ENCODE measurements around the gene AADAC. TPM values are rescaled to one million over a fixed set of nuclear protein-coding genes. Genes with fewer than 3 reads are reported as not detected.

AADAC gene
- total RNA-seq, 1 experiment from 2014 or later, result not detected

DNA sequence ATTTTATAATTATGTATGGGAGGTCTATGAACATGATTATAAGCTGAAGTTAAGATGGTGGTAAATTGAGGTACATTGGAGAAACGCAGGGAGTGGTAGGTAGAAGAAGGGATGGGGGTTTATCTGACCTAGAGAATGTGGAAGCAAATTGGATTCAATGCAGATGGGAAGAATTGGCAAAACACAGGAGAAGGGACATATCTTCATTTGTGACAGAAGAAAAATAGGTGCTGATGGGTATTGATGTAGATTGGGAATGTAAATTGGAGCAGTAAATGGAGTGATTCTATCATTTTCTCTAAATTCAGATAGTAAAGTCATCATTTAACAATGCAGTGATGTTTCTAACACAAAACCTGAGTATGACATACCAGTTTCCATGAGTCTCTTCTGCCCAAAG lies 39.7 kb upstream of the AADAC start:
- no peaks in the 10 kb centered on the region for H3K36me3 ChIP-seq (ENCODE audit: insufficient read depth, low read length)
- no peaks in the 10 kb centered on the region for H3K27me3 ChIP-seq (ENCODE audit: low read length)
- H3K4me3 ChIP-seq (ENCODE audit: low read length), result no peak overlapping the region
- H2AFZ ChIP-seq (ENCODE audit: low read length), result no peak overlapping the region
- no peaks in the 10 kb centered on the region for H4K20me1 ChIP-seq (ENCODE audit: insufficient read depth, low read depth, low read length)
- no peaks in the 10 kb centered on the region for H3K9me3 ChIP-seq (ENCODE audit: low read length)
- no peak overlapping the region for H3K4me2 ChIP-seq (ENCODE audit: low read depth, low read length, poor library complexity, severe bottlenecking)
- no peak for DNase-seq
- H3K9me2 ChIP-seq (replicated peaks; ENCODE audit: insufficient read depth, low read length), result no peaks in the 10 kb centered on the region
- no peaks in the 10 kb centered on the region for H3K79me2 ChIP-seq (ENCODE audit: low read length)
- no peaks in the 10 kb centered on the region for H3K4me1 ChIP-seq (ENCODE audit: low read length)
- no peak overlapping the region for H3K9ac ChIP-seq (ENCODE audit: low read length)
- H3K27ac ChIP-seq (ENCODE audit: low read length), result no peak overlapping the region

DNA sequence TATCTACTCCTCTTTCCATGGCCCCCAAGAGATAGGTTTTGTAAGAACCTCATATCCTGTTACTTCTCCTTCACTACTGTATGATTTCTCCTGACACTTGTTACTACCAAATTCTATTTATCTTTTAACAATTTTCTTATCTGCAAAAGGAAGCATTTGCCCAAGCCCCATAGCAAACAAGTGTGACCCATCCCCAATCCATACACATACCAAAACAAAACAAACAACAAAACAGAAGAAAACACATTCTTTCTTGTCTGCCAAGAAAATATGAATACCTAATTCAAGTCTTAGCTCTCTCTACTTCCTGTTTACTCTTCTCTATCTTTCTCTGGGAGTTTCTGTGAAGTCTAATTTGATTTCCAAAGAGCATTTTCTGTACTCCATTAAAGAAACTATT lies 39.0 kb upstream of the AADAC start:
- no peak overlapping the region for H2AFZ ChIP-seq (ENCODE audit: low read length)
- H3K9me3 ChIP-seq (ENCODE audit: low read length), result no peaks in the 10 kb centered on the region

DNA sequence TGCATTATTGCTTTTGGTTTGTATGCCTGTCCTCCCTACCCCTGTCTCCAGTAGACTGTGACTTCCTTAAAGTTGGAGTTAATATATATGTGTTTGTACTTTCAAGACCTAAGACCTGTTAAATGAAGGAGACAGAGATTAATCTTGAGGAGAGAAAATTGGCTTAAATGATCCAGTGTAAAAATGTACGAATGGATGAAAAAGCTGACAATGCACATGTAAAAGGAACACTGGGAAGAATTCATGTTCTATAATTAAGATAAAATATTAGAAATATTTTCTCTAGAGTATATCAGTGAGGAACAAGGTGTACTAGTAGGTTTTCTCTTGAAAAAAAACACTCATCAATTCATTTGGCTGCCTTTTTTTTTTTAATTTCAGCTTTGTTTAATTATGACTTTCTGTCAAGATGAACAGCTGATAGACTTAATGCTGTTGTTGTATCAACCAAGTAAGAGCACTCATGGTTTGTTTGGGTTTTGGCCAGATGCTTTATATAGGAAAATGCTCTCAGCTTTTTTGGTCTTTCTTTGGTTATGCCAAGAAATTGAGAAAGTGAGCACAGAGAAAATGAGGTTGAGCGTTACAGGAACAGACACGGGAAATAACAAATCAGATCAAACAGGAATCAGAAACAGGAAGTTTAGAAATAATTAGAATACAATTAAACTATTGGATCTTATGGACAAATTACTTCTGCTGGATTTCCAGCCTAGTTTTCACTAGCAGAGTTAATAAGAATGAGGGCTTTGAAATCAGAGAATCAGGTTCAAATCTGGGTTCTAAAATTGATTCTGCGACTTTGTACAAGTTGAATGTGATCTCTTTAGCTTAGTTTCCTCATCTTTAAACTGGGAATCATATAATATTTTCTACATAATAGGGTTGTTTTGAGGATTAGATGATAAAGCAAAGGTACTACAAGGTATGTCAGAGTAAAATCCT lies 38.3 kb upstream of the AADAC start:
- no peak overlapping the region for H3K4me3 ChIP-seq (ENCODE audit: low read length)
- no peak overlapping the region for H3K9ac ChIP-seq (ENCODE audit: low read length)
- no peaks in the 10 kb centered on the region for H3K4me1 ChIP-seq (ENCODE audit: low read length)
- no peaks in the 10 kb centered on the region for H3K27me3 ChIP-seq (ENCODE audit: low read length)
- no peaks in the 10 kb centered on the region for H4K20me1 ChIP-seq (ENCODE audit: insufficient read depth, low read depth, low read length)
- DNase-seq, result no peak
- H3K36me3 ChIP-seq (ENCODE audit: insufficient read depth, low read length), result no peaks in the 10 kb centered on the region
- H3K4me2 ChIP-seq (ENCODE audit: low read depth, low read length, poor library complexity, severe bottlenecking), result no peak overlapping the region
- no peak overlapping the region for H3K27ac ChIP-seq (ENCODE audit: low read length)
- no peak overlapping the region for H2AFZ ChIP-seq (ENCODE audit: low read length)
- no peaks in the 10 kb centered on the region for H3K79me2 ChIP-seq (ENCODE audit: low read length)
- H3K9me3 ChIP-seq (ENCODE audit: low read length), result no peaks in the 10 kb centered on the region
- H3K9me2 ChIP-seq (replicated peaks; ENCODE audit: insufficient read depth, low read length), result no peaks in the 10 kb centered on the region

More for the DNA sequence above, 39.0 kb upstream of the AADAC start:
- Histone ChIP-seq H3K36me3 (ENCODE audit: insufficient read depth, low read length) (no peaks in the 10 kb centered on the region), H3K4me2 (ENCODE audit: low read depth, low read length, poor library complexity, severe bottlenecking) (no peak overlapping the region), H3K9me2 (replicated peaks; ENCODE audit: insufficient read depth, low read length) (no peaks in the 10 kb centered on the region), H3K27ac (ENCODE audit: low read length) (no peak overlapping the region), H4K20me1 (ENCODE audit: insufficient read depth, low read depth, low read length) (no peaks in the 10 kb centered on the region), H3K27me3 (ENCODE audit: low read length) (no peaks in the 10 kb centered on the region), H3K4me1 (ENCODE audit: low read length) (no peaks in the 10 kb centered on the region), H3K4me3 (ENCODE audit: low read length) (no peak overlapping the region), H3K9ac (ENCODE audit: low read length) (no peak overlapping the region), H3K79me2 (ENCODE audit: low read length) (no peaks in the 10 kb centered on the region)
- DNase-seq, result no peak

DNA sequence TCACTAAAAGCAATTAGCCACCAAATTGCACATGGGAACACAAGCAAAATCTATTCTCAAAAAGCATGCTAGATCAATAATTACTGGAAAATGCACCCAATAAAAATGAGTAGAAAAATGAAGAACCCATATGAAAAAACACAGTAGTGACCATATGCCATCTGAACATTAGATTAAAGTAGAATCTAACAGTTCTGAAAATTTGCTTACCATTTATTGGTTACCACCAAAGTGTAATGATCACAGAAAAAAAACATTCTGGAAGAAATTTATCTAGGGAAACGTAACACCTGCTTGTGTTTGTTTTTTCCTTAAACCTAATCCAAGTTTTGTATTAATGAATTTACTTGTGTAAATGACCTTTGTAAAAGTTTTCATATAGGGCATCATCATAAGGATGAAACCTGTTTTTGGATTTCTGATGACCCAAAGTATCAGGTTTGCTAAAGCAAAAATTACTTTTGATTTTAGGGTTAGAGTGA lies 37.6 kb upstream of the AADAC start:
- H2AFZ ChIP-seq (ENCODE audit: low read length), result no peak overlapping the region

DNA sequence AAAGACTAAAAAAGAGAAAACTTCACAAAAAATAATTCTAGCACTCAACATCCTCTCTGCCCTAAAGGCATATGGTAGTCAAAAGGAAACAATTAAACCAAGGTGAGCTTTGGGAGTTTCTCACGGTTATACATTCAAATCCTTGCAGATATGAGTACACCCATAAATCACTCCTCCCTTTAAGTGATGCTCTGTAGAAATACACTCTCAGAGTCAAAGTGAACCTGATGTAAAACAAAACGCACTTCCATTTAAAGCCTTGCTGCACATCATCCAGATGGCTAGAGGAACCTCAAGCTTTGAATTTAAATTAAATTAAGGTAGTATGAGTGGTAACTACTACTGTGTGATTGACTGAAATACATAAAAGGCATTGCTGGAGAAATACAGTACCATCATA lies 36.0 kb upstream of the AADAC start:
- Histone ChIP-seq H3K4me1 (ENCODE audit: low read length) (no peaks in the 10 kb centered on the region), H2AFZ (ENCODE audit: low read length) (no peak overlapping the region), H4K20me1 (ENCODE audit: insufficient read depth, low read depth, low read length) (no peaks in the 10 kb centered on the region), H3K9me2 (replicated peaks; ENCODE audit: insufficient read depth, low read length) (no peaks in the 10 kb centered on the region), H3K27ac (ENCODE audit: low read length) (no peak overlapping the region), H3K9ac (ENCODE audit: low read length) (no peak overlapping the region), H3K4me2 (ENCODE audit: low read depth, low read length, poor library complexity, severe bottlenecking) (no peak overlapping the region), H3K36me3 (ENCODE audit: insufficient read depth, low read length) (no peaks in the 10 kb centered on the region), H3K4me3 (ENCODE audit: low read length) (no peak overlapping the region), H3K79me2 (ENCODE audit: low read length) (no peaks in the 10 kb centered on the region), H3K27me3 (ENCODE audit: low read length) (no peaks in the 10 kb centered on the region), H3K9me3 (ENCODE audit: low read length) (no peaks in the 10 kb centered on the region)
- DNase-seq, result no peak

More for the DNA sequence above, 37.6 kb upstream of the AADAC start:
- Histone ChIP-seq H3K4me1 (ENCODE audit: low read length) (no peaks in the 10 kb centered on the region), H3K79me2 (ENCODE audit: low read length) (no peaks in the 10 kb centered on the region), H3K27ac (ENCODE audit: low read length) (no peak overlapping the region), H3K4me3 (ENCODE audit: low read length) (no peak overlapping the region), H3K9ac (ENCODE audit: low read length) (no peak overlapping the region), H3K36me3 (ENCODE audit: insufficient read depth, low read length) (no peaks in the 10 kb centered on the region), H3K9me2 (replicated peaks; ENCODE audit: insufficient read depth, low read length) (no peaks in the 10 kb centered on the region), H3K4me2 (ENCODE audit: low read depth, low read length, poor library complexity, severe bottlenecking) (no peak overlapping the region), H3K27me3 (ENCODE audit: low read length) (no peaks in the 10 kb centered on the region), H3K9me3 (ENCODE audit: low read length) (no peaks in the 10 kb centered on the region), H4K20me1 (ENCODE audit: insufficient read depth, low read depth, low read length) (no peaks in the 10 kb centered on the region)
- DNase-seq, result no peak

DNA sequence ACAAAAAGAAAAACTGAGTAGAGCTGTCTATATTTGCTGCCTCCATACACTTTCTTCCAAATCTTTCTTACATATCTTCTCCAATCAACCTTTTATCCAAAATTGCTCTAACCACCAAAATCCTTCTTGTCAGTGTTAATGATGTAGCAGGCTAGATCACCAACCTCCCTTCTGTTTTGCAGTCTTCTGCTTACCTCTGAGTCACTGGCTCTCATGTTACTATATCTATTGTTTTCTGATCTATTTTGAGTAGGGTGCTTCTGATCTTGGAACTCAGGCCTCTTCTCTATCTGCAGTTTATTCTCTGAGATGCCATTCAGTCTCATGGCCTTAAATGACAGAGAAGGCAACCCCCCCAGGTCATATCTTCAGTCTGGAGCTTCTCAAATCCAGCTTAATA lies 26.3 kb upstream of the AADAC start:
- Histone ChIP-seq H3K4me3 (ENCODE audit: low read length) (no peak overlapping the region), H3K9me3 (ENCODE audit: low read length) (no peaks in the 10 kb centered on the region), H3K27ac (ENCODE audit: low read length) (no peak overlapping the region), H4K20me1 (ENCODE audit: insufficient read depth, low read depth, low read length) (no peaks in the 10 kb centered on the region), H3K79me2 (ENCODE audit: low read length) (no peaks in the 10 kb centered on the region), H3K4me2 (ENCODE audit: low read depth, low read length, poor library complexity, severe bottlenecking) (no peak overlapping the region), H3K27me3 (ENCODE audit: low read length) (no peaks in the 10 kb centered on the region), H3K9me2 (replicated peaks; ENCODE audit: insufficient read depth, low read length) (no peaks in the 10 kb centered on the region), H2AFZ (ENCODE audit: low read length) (no peak overlapping the region), H3K4me1 (ENCODE audit: low read length) (no peaks in the 10 kb centered on the region), H3K36me3 (ENCODE audit: insufficient read depth, low read length) (no peaks in the 10 kb centered on the region), H3K9ac (ENCODE audit: low read length) (no peak overlapping the region)
- DNase-seq, result no peak

DNA sequence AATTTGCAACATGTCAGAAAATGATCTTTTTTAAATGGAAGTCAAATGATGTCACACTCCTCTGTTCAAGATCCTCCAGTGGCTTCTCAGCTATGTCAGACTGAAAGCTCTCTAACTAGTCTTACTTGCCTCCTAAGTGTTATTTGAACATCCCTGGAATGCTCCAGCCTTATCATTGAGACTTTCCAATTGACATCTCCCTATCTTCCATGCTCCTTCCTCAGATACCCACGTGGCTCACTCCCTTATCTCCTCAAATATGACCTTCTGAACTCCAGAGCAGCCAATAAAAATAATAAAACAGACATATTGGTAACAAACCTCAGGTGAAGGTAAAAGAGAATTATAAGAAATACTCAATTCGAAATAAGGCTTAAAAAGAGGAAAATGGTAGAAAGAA lies 25.5 kb upstream of the AADAC start:
- Histone ChIP-seq H3K4me2 (ENCODE audit: low read depth, low read length, poor library complexity, severe bottlenecking) (no peak overlapping the region), H3K27me3 (ENCODE audit: low read length) (no peaks in the 10 kb centered on the region), H3K27ac (ENCODE audit: low read length) (no peak overlapping the region), H3K9me3 (ENCODE audit: low read length) (no peaks in the 10 kb centered on the region), H3K79me2 (ENCODE audit: low read length) (no peaks in the 10 kb centered on the region), H3K4me3 (ENCODE audit: low read length) (no peak overlapping the region), H3K36me3 (ENCODE audit: insufficient read depth, low read length) (no peaks in the 10 kb centered on the region), H3K9ac (ENCODE audit: low read length) (no peak overlapping the region), H3K9me2 (replicated peaks; ENCODE audit: insufficient read depth, low read length) (no peaks in the 10 kb centered on the region), H3K4me1 (ENCODE audit: low read length) (no peaks in the 10 kb centered on the region), H4K20me1 (ENCODE audit: insufficient read depth, low read depth, low read length) (no peaks in the 10 kb centered on the region), H2AFZ (ENCODE audit: low read length) (no peak overlapping the region)
- DNase-seq, result no peak

DNA sequence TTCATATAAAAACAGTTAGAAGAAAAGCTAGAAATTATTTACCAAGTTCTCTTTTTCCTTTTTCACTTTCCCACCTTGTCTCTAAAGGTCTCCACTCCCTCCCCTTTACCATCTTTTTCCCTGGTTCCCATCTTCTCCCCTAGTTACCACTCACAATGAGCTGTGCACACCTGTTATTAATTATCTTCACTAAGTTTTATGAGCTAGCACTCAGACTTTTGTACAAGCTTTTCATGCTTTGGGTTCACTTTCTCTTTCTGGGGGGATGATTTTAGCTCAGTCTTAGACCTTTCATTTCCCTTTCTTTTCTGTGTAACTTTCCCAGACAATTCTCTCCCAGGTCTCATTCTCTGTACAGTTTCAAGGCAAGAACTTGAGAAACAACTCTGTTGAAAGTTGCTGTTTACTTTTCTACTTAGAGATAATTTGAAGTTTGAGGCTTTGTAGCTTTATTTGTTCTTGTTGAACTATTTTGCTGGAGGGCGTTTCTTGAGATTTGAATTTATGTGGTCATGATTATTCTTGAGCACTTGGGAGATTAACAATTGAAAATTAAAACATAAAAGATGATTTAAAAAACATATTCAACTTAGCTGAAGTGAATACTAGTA lies 24.0 kb upstream of the AADAC start:
- Histone ChIP-seq H4K20me1 (ENCODE audit: insufficient read depth, low read depth, low read length) (no peaks in the 10 kb centered on the region), H2AFZ (ENCODE audit: low read length) (no peak overlapping the region), H3K4me1 (ENCODE audit: low read length) (no peaks in the 10 kb centered on the region), H3K36me3 (ENCODE audit: insufficient read depth, low read length) (no peaks in the 10 kb centered on the region), H3K4me2 (ENCODE audit: low read depth, low read length, poor library complexity, severe bottlenecking) (no peak overlapping the region), H3K27me3 (ENCODE audit: low read length) (no peaks in the 10 kb centered on the region), H3K9me2 (replicated peaks; ENCODE audit: insufficient read depth, low read length) (no peaks in the 10 kb centered on the region), H3K79me2 (ENCODE audit: low read length) (no peaks in the 10 kb centered on the region), H3K9me3 (ENCODE audit: low read length) (no peaks in the 10 kb centered on the region), H3K27ac (ENCODE audit: low read length) (no peak overlapping the region), H3K4me3 (ENCODE audit: low read length) (no peak overlapping the region), H3K9ac (ENCODE audit: low read length) (no peak overlapping the region)
- DNase-seq, result no peak
